Heart left ventricle (tissue), 13 donors: Measurements from ENCODE around the gene PTPRN2.

Experiments
- POLR2A ChIP-seq, 2 donors: fragments of 450-650 bp; IDR thresholded peaks; one replicate each; pipeline ENCODE4 v1.6.1; 2017; ENCODE audit warnings: antibody characterized with exemption in 2 of 2, mild to moderate bottlenecking in 2 of 2, moderate library complexity in 2 of 2
- TF ChIP-seq, protein P1 (sequence below), 12 donors: fragments of 200-600 bp; sonication (generic) in 4 of 12; IDR thresholded peaks; one replicate each; pipeline versions ENCODE4 v1.5.0 to v1.8.0; 2018 to 2022; ENCODE audit warnings: antibody characterized with exemption in 12 of 12, mild to moderate bottlenecking in 5 of 12
- donor health status: ischemic (EF 13 %, LVEDD 7.1; RV severe dilation, severe dysfunction).
- donor health status: DM: no; HTN: yes; CAD: no.
- donor health status: DM: no; HTN: no; CAD: no.
- donor health status: ischemic (EF 25% LVEDD 6.9; RV normal size, moderate dysfunction).
- donor health status: ischemic (EF 25% LVEDD 5.7; RV mildly dilated, moderate dysfunction).
- donor health status: ischemic (EF 35%, LVEDD 5.7; RV mildly dilated, moderate dysfunction).
- donor health status: nonischemic (EF 11% LVEDD 7.7; RV severe dilation, severe dysfunction).
- donor health status: DM: yes; HTN: yes; CAD: no.
- donor health status: PGD.
- donor health status: ischemic (EF 29% LVEDD 5.4; RV normal size, mild dysfunction).
- donor health status: nonischemic (EF 23%, LVEDD 6.1; RV moderate dilation, normal function).

DNA sequence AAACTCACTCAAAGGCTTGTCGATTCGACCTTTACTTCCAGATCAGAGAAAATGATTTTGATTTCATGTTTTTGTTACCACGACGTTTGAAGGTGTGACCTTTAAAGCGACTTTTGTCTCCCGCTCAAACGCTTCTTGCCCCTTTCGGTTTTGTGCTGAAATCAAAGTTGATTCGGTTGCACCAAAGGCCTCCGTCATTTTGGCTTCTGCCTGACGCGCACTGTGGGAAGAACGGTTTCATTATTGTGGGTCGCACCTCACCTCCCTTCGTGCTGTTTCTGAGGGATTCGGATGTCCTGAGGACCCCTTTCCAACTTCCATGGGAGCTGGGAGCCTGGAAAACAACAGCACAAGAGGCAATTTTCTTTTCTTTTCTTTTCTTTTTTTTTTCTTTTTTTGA, 1073.9 kb downstream of the PTPRN2 start:
- TF ChIP-seq, protein P1, sequence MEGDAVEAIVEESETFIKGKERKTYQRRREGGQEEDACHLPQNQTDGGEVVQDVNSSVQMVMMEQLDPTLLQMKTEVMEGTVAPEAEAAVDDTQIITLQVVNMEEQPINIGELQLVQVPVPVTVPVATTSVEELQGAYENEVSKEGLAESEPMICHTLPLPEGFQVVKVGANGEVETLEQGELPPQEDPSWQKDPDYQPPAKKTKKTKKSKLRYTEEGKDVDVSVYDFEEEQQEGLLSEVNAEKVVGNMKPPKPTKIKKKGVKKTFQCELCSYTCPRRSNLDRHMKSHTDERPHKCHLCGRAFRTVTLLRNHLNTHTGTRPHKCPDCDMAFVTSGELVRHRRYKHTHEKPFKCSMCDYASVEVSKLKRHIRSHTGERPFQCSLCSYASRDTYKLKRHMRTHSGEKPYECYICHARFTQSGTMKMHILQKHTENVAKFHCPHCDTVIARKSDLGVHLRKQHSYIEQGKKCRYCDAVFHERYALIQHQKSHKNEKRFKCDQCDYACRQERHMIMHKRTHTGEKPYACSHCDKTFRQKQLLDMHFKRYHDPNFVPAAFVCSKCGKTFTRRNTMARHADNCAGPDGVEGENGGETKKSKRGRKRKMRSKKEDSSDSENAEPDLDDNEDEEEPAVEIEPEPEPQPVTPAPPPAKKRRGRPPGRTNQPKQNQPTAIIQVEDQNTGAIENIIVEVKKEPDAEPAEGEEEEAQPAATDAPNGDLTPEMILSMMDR (IDR thresholded peaks at IDR 0.05), result no peak
- no peak for TF ChIP-seq POLR2A (IDR thresholded peaks at IDR 0.05)
